Measurements from ENCODE around the gene SVIL.
"Not testable (repeated sequence)": the region's sequence is repeated elsewhere in the genome, so short reads cannot be mapped to it uniquely, and the experiment has no call there.

Gene SVIL

GRCh38 chr10:29608476-29609301 is 26.1 kb downstream of the SVIL start:
- H3K27ac ChIP-seq, result no peak overlapping the region
- TF ChIP-seq, protein P1, sequence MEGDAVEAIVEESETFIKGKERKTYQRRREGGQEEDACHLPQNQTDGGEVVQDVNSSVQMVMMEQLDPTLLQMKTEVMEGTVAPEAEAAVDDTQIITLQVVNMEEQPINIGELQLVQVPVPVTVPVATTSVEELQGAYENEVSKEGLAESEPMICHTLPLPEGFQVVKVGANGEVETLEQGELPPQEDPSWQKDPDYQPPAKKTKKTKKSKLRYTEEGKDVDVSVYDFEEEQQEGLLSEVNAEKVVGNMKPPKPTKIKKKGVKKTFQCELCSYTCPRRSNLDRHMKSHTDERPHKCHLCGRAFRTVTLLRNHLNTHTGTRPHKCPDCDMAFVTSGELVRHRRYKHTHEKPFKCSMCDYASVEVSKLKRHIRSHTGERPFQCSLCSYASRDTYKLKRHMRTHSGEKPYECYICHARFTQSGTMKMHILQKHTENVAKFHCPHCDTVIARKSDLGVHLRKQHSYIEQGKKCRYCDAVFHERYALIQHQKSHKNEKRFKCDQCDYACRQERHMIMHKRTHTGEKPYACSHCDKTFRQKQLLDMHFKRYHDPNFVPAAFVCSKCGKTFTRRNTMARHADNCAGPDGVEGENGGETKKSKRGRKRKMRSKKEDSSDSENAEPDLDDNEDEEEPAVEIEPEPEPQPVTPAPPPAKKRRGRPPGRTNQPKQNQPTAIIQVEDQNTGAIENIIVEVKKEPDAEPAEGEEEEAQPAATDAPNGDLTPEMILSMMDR (conservative IDR thresholded peaks at IDR 0.05), result no peak

DNA sequence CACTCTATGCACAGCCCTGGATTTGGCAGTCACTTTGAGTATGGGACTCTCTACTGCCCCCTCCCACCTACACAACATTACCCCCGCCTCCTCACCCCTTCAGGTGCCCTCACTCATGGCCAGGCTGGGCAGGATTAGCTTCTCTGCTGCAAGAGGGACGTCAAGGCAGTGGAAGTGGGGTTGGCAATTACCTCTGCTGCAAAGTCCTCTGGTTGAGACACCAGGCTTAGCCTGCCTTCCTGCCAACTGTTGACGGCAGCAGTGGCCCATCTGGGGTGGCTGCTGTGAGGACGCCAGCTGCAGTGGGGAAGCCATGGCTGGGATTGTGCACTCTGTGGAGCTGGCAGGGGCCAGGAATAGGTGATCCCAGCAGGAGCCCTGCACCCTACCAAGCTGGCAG is 26.7 kb downstream of the SVIL start:
- TF ChIP-seq, protein P1 (conservative IDR thresholded peaks at IDR 0.05), result no peak

GRCh38 chr10:29607576-29607975 is 27.2 kb downstream of the SVIL start:
- no peak overlapping the region for H3K27ac ChIP-seq

More for the DNA sequence above, 26.7 kb downstream of the SVIL start:
- no peak overlapping the region for H3K27ac ChIP-seq

GRCh38 chr10:29606693-29607092 is 28.1 kb downstream of the SVIL start:
- H3K27ac ChIP-seq, result not testable (repeated sequence)

More at GRCh38 chr10:29607576-29607975, 27.2 kb downstream of the SVIL start:
- TF ChIP-seq, protein P1 (conservative IDR thresholded peaks at IDR 0.05), result no peak

- TF ChIP-seq, protein P1 (conservative IDR thresholded peaks at IDR 0.05), result no peak
Measured at GRCh38 chr10:29604291-29604825, 30.4 kb downstream of the SVIL start.

DNA sequence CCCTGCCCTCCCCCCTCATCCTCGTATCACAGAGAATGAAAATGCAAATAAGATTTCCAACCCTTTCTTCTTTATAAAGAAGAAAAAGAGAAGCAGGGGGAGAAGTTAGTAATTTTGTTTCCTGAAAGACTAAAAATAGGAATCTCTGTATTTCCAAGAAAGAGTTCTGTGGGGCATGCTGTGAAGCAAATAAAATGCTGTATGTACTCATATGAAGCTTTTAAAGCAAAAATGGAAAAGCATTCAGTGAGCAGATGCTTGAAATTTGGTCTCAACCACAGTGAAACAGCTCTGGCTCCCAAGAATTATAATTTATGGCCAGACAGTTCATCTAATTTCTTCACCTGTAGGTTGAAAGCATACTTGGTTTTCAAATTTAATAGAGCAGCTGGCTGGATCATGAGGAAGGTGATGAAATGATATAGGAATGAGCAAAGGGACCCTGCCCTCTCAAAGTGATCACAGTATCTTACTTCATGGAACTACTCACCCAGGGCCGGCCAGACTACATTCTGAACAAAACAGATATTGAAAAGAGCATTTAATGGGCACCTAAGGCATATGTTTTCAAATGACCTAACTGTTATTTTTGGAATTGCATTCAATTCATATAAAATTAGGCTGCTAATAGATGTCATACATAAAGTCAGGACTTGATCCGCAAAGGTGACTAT is 31.4 kb downstream of the SVIL start:
- TF ChIP-seq, protein P1 (conservative IDR thresholded peaks at IDR 0.05), result no peak

More at GRCh38 chr10:29604291-29604825, 30.4 kb downstream of the SVIL start:
- no peak overlapping the region for H3K27ac ChIP-seq

DNA sequence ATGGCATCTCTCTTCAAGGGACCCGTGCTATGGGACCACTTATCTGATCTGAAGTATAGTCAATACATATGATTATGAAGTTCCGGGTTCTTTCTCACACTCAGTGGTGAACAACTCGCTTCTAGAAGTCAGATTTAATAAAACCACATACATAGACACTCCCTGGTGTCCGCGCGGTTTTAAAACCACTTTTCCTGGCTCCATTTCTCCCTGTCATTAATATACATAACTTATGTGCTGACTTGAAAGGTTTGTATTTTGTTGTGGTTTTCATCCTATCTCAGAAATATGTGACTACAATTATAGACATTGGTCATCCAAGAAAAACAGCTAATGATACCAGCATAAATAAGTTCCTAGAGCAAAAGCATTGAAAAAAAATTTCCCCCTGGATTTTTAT is 34.0 kb downstream of the SVIL start:
- TF ChIP-seq, protein P1 (conservative IDR thresholded peaks at IDR 0.05), result no peak
- no peak overlapping the region for H3K27ac ChIP-seq

More for the DNA sequence above, 31.4 kb downstream of the SVIL start:
- H3K27ac ChIP-seq, result no peak overlapping the region
